Measurements from ENCODE around the gene VAMP1. TPM values are rescaled to one million over a fixed set of nuclear protein-coding genes. Genes with fewer than 3 reads are reported as not detected.

VAMP1 gene
- total and polyA plus RNA-seq, 4 donors, result 38.3 to 279 (median 232) TPM

DNA sequence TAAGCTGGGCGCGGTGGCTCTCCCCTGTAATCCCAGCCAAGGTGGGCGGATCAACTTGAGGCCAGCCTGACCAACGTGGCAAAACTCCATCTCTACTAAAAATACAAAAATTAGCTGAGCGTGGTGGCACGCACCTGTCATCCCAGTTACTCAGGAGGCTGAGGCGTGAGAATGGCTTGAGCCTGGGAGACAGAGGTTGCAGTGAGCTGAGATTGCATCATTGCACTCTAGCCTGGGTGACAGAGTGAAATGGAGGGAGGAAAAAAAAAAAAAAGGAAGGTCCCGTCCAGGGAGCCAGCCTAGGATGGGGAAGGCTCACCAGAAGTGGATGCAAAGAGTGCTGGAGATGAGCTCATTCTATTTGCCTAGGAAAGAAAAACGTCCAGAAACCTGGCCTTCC lies 27.6 kb downstream of the VAMP1 start:
- no peak for DNase-seq (ENCODE audit: low read depth in 4 of 6, low spot score in 6 of 6)
- 83% methylated on average over 7 of the region's 9 CpGs for WGBS (ENCODE audit: insufficient coverage)
- no peaks in the 10 kb centered on the region for H3K4me1 ChIP-seq (ENCODE audit: control insufficient read depth, insufficient read depth, low read length)

DNA sequence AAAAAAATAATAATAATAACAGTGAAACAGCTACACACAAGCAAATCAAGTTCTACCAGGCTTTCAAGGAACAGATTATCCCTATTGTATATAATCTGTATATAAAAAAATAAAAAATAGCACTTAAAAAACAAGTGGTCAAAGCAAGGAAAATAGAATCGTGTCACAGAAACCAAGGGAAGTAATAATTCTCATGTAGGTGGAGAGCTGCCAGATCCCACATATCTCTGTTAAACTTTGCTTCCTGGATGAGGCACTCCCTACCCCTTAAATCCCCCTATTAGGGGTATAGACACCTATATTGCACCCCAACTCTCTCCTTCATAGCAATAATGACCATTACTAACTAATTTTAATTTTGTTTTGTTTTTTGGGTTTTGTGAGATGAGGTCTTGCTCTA lies 30.1 kb downstream of the VAMP1 start:
- no peak for DNase-seq (ENCODE audit: low read depth in 4 of 6, low spot score in 6 of 6)
- no CpG with 5 or more reads among the region's 1 CpG for WGBS (ENCODE audit: insufficient coverage)
- H3K36me3 ChIP-seq (ENCODE audit: control insufficient read depth, insufficient read depth, low read length), result peaks cover 4% of the 10 kb centered on the region
- no peak overlapping the region for H3K27ac ChIP-seq (ENCODE audit: low read depth, low read length)
- H3K27me3 ChIP-seq (ENCODE audit: control insufficient read depth, insufficient read depth, low read length), result no peaks in the 10 kb centered on the region
- H3K9me3 ChIP-seq (ENCODE audit: control insufficient read depth, insufficient read depth, low read length), result no peaks in the 10 kb centered on the region
- H3K4me3 ChIP-seq (ENCODE audit: low read depth, low read length), result no peak overlapping the region
- no peaks in the 10 kb centered on the region for H3K4me1 ChIP-seq (ENCODE audit: control insufficient read depth, insufficient read depth, low read length)

More for the DNA sequence above, 27.6 kb downstream of the VAMP1 start:
- H3K9me3 ChIP-seq (ENCODE audit: control insufficient read depth, insufficient read depth, low read length), result no peaks in the 10 kb centered on the region
- H3K4me3 ChIP-seq (ENCODE audit: low read depth, low read length), result no peak overlapping the region
- peaks cover 14% of the 10 kb centered on the region for H3K36me3 ChIP-seq (ENCODE audit: control insufficient read depth, insufficient read depth, low read length)
- H3K27ac ChIP-seq (ENCODE audit: low read depth, low read length), result no peak overlapping the region
- H3K27me3 ChIP-seq (ENCODE audit: control insufficient read depth, insufficient read depth, low read length), result no peaks in the 10 kb centered on the region

DNA sequence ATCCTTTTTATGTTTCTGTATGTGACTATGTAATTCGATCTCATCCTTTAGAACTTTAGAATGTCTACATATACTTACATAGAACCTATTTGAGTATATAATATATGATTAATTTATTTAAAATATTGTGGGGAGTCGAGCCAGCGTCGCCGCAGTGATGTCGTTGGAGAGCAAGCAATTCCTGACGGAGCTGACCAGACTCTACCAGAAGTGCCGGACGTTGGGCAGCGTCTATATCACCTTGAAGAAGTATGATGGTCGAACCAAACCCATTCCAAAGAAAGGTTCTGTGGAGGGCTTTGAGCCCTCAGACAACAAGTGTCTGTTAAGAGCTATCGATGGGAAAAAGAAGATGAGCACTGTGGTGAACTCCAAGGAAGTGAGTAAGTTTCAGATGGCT lies 32.1 kb downstream of the VAMP1 start:
- Histone ChIP-seq H3K4me3 (ENCODE audit: low read depth, low read length) (no peak overlapping the region), H3K36me3 (ENCODE audit: control insufficient read depth, insufficient read depth, low read length) (no peaks in the 10 kb centered on the region), H3K4me1 (ENCODE audit: control insufficient read depth, insufficient read depth, low read length) (no peaks in the 10 kb centered on the region), H3K27me3 (ENCODE audit: control insufficient read depth, insufficient read depth, low read length) (no peaks in the 10 kb centered on the region), H3K27ac (ENCODE audit: low read depth, low read length) (no peak overlapping the region), H3K9me3 (ENCODE audit: control insufficient read depth, insufficient read depth, low read length) (no peaks in the 10 kb centered on the region)
- 86% methylated on average over 5 of the region's 12 CpGs for WGBS (ENCODE audit: insufficient coverage)
- no peak for DNase-seq (ENCODE audit: low read depth in 4 of 6, low spot score in 6 of 6)

DNA sequence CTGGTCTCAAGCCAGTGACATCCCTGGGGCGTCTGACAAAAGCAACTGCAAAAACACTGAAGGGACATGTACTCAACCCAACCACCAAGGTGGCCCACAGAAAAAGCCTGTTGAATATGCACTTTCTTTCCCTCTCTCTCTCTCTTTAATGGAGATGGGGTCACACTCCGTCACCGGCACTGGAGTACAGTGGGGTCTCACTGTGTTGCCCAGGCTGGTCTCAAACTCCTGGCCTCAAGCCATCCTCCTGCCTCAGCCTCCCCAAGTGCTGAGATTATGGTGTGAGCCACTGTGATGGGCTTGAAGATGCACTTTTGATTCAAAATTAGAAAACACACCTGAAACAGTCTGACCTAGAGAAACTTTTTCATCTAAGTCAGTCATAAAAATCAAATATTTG lies 32.9 kb downstream of the VAMP1 start:
- no peaks in the 10 kb centered on the region for H3K9me3 ChIP-seq (ENCODE audit: control insufficient read depth, insufficient read depth, low read length)
- DNase-seq (ENCODE audit: low read depth in 4 of 6, low spot score in 6 of 6), result no peak
- no peaks in the 10 kb centered on the region for H3K27me3 ChIP-seq (ENCODE audit: control insufficient read depth, insufficient read depth, low read length)
- no CpG with 5 or more reads among the region's 3 CpGs for WGBS (ENCODE audit: insufficient coverage)
- no peaks in the 10 kb centered on the region for H3K4me1 ChIP-seq (ENCODE audit: control insufficient read depth, insufficient read depth, low read length)
- H3K36me3 ChIP-seq (ENCODE audit: control insufficient read depth, insufficient read depth, low read length), result no peaks in the 10 kb centered on the region
- H3K4me3 ChIP-seq (ENCODE audit: low read depth, low read length), result no peak overlapping the region
- H3K27ac ChIP-seq (ENCODE audit: low read depth, low read length), result no peak overlapping the region

DNA sequence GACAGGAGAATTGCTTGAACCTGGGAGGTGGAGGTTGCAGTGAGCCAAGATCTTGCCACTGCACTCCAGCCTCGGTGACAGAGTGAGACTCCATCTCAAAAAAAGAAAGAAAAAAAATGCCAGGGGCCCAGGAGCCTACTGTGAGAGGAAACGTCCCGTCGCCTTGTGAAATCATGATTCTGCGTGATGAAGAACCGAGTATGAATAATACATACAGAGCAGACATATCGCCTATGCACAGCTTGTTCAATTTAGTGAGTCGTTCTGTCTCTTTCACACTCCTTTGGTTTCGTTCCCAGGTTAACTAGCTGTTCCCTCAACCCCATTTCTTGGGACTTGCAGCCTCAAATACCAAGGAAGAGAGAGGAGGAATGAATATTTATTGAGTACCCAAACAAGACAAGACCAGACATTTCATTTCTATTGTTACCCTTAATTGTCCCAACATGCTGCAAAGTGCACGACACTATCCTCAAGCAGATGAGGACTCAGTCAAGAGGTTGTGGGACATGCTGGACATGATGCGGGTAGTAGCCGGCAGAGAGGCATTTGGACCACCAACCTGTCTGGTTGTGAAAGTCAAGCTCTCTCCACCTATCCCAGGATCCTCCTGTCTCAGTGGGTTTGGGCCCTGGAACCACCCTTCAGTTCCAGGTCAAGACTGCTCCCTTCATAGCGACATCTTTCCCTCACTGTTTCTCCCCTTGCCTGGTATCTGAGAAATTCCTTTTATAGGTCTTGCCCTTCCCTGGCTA lies 34.3 kb downstream of the VAMP1 start:
- H3K27me3 ChIP-seq (ENCODE audit: control insufficient read depth, insufficient read depth, low read length), result no peaks in the 10 kb centered on the region
- no peak overlapping the region for H3K4me3 ChIP-seq (ENCODE audit: low read depth, low read length)
- WGBS (ENCODE audit: insufficient coverage), result 93% methylated on average over 11 of the region's 13 CpGs
- H3K27ac ChIP-seq (ENCODE audit: low read depth, low read length), result no peak overlapping the region
- H3K9me3 ChIP-seq (ENCODE audit: control insufficient read depth, insufficient read depth, low read length), result no peaks in the 10 kb centered on the region
- no peak for DNase-seq (ENCODE audit: low read depth in 4 of 6, low spot score in 6 of 6)
- H3K36me3 ChIP-seq (ENCODE audit: control insufficient read depth, insufficient read depth, low read length), result no peaks in the 10 kb centered on the region
- H3K4me1 ChIP-seq (ENCODE audit: control insufficient read depth, insufficient read depth, low read length), result no peaks in the 10 kb centered on the region

DNA sequence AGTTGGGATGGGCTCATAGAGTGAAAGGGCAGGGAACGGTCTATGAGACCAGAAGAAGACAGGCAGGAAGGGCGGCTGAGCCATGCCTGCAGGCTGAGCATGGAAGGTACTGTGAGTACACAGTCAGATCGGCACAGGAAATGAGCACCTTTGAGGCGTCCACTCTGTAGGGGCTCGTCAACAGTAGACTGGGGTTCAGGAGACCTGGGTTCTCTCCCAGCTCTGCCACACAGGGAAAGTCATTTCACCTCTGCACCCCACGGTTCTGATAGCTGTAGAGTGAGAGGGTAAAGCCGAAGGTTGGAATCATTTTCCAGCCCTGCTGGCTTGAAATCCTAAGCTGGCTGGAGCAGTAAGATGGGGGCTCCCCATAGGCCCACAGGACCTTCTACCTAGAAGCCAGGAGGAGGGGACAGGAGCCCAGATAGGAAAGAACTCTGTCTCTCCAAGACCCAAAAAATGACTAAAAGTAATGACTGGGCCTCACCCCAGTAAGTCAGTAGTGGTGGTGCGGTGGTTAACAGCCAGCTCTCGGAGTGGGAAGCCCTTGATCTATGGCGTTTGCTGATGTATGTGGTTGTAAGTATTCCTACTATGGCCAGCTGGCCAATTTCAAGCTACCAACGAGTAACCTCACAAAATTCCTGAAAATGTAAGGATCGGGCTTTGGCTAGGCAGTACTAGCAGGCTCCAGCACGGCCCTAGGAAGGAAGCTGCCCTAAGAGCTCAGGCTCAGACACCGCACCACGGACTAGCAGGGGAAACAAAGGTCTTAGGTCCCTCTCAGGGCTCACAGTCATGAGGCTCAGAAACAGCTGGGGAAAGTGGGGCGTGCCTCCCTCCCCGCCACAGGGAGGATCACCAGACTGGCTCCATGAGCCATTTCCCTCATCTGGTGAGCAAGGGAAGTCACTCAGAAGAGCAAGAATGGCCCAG lies 36.0 kb downstream of the VAMP1 start:
- 82% methylated on average over 11 of the region's 17 CpGs for WGBS (ENCODE audit: insufficient coverage)
- DNase-seq (ENCODE audit: low read depth in 4 of 6, low spot score in 6 of 6), result no peak
- Histone ChIP-seq H3K36me3 (ENCODE audit: control insufficient read depth, insufficient read depth, low read length) (no peaks in the 10 kb centered on the region), H3K4me3 (ENCODE audit: low read depth, low read length) (no peak overlapping the region), H3K27ac (ENCODE audit: low read depth, low read length) (no peak overlapping the region), H3K9me3 (ENCODE audit: control insufficient read depth, insufficient read depth, low read length) (no peaks in the 10 kb centered on the region), H3K4me1 (ENCODE audit: control insufficient read depth, insufficient read depth, low read length) (no peaks in the 10 kb centered on the region), H3K27me3 (ENCODE audit: control insufficient read depth, insufficient read depth, low read length) (no peaks in the 10 kb centered on the region)

DNA sequence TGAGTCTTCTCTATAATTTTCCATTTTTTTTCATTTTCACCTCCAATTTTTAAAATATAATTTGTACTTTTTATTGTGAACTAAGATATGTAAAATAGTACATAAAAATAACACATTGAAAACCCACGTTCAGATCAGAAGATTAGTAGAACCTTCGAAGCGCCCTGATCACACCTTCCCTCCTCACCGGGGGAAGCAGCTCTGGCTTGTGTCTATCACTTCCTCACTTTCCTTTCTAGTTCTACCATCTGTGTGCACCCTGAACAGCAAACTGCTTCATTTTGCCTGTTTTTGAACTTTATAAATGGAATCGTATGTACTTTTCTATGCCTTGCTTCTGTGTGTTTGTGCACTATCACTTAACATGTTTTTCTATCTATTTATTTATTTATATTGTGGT lies 37.5 kb downstream of the VAMP1 start:
- H3K4me3 ChIP-seq (ENCODE audit: low read depth, low read length), result no peak overlapping the region
- H3K4me1 ChIP-seq (ENCODE audit: control insufficient read depth, insufficient read depth, low read length), result no peaks in the 10 kb centered on the region
- H3K27ac ChIP-seq (ENCODE audit: low read depth, low read length), result no peak overlapping the region
- H3K36me3 ChIP-seq (ENCODE audit: control insufficient read depth, insufficient read depth, low read length), result no peaks in the 10 kb centered on the region
- WGBS (ENCODE audit: insufficient coverage), result 67% methylated on average over 1 of the region's 5 CpGs
- no peak for DNase-seq (ENCODE audit: low read depth in 4 of 6, low spot score in 6 of 6)
- no peaks in the 10 kb centered on the region for H3K27me3 ChIP-seq (ENCODE audit: control insufficient read depth, insufficient read depth, low read length)
- H3K9me3 ChIP-seq (ENCODE audit: control insufficient read depth, insufficient read depth, low read length), result no peaks in the 10 kb centered on the region

DNA sequence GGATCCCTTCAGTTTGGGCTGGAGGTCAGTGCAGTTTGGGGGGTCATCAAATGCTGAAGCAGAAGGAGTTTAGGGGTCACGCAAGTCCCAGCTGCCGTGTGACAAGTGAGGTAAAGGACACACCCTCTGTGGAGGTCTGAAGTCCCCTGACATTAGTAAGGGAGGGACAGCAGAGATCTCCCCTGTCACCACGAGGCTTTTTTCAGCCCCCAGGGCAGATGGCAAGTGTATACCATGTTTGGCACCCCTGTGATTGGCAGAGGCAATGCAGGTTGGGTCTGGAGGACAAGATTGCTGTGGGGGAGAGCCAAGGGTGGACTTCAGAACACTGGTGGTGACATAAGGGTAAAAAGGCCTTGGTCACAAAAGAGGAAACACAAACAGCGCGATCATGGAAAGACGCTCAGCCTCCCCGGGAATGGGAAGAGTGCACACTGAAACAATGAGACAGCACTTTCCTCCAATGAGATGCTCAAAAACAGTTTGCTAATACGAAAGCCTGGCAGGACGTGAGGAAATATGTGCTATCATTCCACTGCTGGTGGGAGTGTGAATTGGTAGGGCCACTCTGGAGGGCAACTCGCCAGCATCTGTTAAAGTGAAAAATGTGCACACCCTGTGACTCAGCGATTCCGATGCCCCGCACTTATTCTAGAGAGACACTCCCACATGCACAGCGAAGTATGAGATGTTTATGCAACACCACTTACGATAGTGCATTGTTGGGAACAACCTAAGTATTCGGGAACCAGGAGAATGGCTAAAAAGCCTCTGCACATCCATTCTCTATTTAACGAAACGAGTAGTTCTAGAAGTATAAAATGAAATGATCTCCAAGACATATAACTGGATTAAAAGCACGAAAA lies 40.1 kb downstream of the VAMP1 start:
- WGBS (ENCODE audit: insufficient coverage), result 54% methylated on average over 14 of the region's 19 CpGs
- Histone ChIP-seq H3K36me3 (ENCODE audit: control insufficient read depth, insufficient read depth, low read length) (no peaks in the 10 kb centered on the region), H3K27ac (ENCODE audit: low read depth, low read length) (no peak overlapping the region), H3K4me1 (ENCODE audit: control insufficient read depth, insufficient read depth, low read length) (peaks cover 3% of the 10 kb centered on the region), H3K27me3 (ENCODE audit: control insufficient read depth, insufficient read depth, low read length) (no peaks in the 10 kb centered on the region), H3K4me3 (ENCODE audit: low read depth, low read length) (no peak overlapping the region), H3K9me3 (ENCODE audit: control insufficient read depth, insufficient read depth, low read length) (no peaks in the 10 kb centered on the region)
- peak in 1 of 6 donors; percentile 25 for DNase-seq (ENCODE audit: low read depth in 4 of 6, low spot score in 6 of 6)

DNA sequence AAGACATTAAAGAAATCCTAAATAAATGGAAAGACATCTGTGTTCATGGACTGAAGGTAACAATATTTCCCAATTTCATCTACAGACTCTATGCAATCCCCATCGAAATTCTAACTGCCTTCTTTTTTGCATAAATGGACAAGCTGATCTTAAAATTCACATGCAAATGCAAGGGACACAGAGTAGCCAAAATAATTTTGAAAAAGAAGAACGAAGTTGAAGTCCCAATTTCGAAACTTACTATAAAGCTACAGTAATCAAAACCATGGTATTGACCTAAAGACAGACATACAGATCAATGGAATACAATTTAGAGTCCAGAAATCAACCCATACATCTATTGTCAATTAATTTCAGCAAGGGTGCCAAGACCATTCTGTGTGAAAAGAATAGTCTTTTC lies 42.2 kb downstream of the VAMP1 start:
- peaks cover 3% of the 10 kb centered on the region for H3K4me1 ChIP-seq (ENCODE audit: control insufficient read depth, insufficient read depth, low read length)
- H3K27ac ChIP-seq (ENCODE audit: low read depth, low read length), result no peak overlapping the region
- no peak overlapping the region for H3K4me3 ChIP-seq (ENCODE audit: low read depth, low read length)
- no peak for DNase-seq (ENCODE audit: low read depth in 4 of 6, low spot score in 6 of 6)
- H3K36me3 ChIP-seq (ENCODE audit: control insufficient read depth, insufficient read depth, low read length), result no peaks in the 10 kb centered on the region
- H3K27me3 ChIP-seq (ENCODE audit: control insufficient read depth, insufficient read depth, low read length), result no peaks in the 10 kb centered on the region
- no peaks in the 10 kb centered on the region for H3K9me3 ChIP-seq (ENCODE audit: control insufficient read depth, insufficient read depth, low read length)
- WGBS (ENCODE audit: insufficient coverage), result no CpG with 5 or more reads among the region's 3 CpGs
